Activated CD4-positive, alpha-beta T cell treated with anti-CD3 and anti-CD28 coated beads, Interleukin-2, amount 10 ng/mL, durations not matched to agents 24 days and 14 days (primary cell): ENCODE data around the gene PPP2R2D. TPM values are rescaled to one million over a fixed set of nuclear protein-coding genes. Genes with fewer than 3 reads are reported as not detected.

Experiments used
- DNase-seq: peaks from one replicate; pipeline ENCODE4 v3.0.0; 2022
- H3K27ac Mint-ChIP-seq: one replicate; pipeline ENCODE4 v1.8.0; 2022; ENCODE audit warnings: mild to moderate bottlenecking, mixed read lengths
- H3K27me3 Mint-ChIP-seq: one replicate; pipeline ENCODE4 v1.8.0; 2022; ENCODE audit warnings: mixed read lengths
- H3K36me3 Mint-ChIP-seq: one replicate; pipeline ENCODE4 v1.8.0; 2022; ENCODE audit warnings: low read depth, mild to moderate bottlenecking, mixed read lengths
- H3K4me1 Mint-ChIP-seq: one replicate; pipeline ENCODE4 v1.8.0; 2021; ENCODE audit warnings: mixed read lengths
- H3K4me3 Mint-ChIP-seq: one replicate; pipeline ENCODE4 v1.8.0; 2022; ENCODE audit warnings: mild to moderate bottlenecking, moderate library complexity, mixed read lengths
- H3K9me3 Mint-ChIP-seq: one replicate; pipeline ENCODE4 v1.8.0; 2021; ENCODE audit warnings: mixed read lengths
- intact Hi-C: fragments of 100-400 bp; cut with micrococcal nuclease; formaldehyde crosslinking; loops from one replicate; pipeline ENCODE4 v1.15.1; 2023
- total RNA-seq: library from RNA; stranded (reverse); gene quantifications from 2 replicates; pipeline ENCODE4 v1.2.3, GENCODE V29; 2022

PPP2R2D gene
- total RNA-seq, 1 donor from 2014 or later = 36.2 TPM

DNA sequence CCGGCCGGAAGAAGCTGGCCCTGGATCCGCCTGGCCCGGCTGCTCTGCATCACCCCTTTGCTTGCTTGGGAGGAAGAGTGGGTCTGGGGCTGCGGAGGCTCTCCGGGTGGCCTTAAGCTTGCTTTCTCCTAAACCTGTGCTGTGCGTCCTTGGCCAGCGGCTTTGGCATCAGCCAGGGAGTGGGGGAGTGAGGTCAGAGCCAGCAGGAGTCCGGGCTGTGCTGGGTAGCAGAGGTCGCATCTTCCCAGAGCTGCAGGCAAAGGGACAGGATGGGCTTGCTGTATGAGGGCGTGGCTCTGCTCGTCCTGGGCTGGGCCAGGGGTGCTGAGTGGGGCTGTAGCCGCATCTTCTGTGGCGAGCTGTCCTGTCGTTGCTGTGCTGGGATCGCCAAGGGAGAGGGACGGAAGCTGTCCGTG, 59.8 kb downstream of the PPP2R2D start:
- H3K27ac Mint-ChIP-seq = peak overlapping the region; percentile 65
- no peak overlapping the region for H3K4me3 Mint-ChIP-seq
- no peaks in the 10 kb centered on the region for H3K9me3 Mint-ChIP-seq
- H3K27me3 Mint-ChIP-seq = no peaks in the 10 kb centered on the region
- intact Hi-C loops = no loop called here
- peaks cover 28% of the 10 kb centered on the region for H3K36me3 Mint-ChIP-seq
- peaks cover 10% of the 10 kb centered on the region for H3K4me1 Mint-ChIP-seq
- no peak for DNase-seq

DNA sequence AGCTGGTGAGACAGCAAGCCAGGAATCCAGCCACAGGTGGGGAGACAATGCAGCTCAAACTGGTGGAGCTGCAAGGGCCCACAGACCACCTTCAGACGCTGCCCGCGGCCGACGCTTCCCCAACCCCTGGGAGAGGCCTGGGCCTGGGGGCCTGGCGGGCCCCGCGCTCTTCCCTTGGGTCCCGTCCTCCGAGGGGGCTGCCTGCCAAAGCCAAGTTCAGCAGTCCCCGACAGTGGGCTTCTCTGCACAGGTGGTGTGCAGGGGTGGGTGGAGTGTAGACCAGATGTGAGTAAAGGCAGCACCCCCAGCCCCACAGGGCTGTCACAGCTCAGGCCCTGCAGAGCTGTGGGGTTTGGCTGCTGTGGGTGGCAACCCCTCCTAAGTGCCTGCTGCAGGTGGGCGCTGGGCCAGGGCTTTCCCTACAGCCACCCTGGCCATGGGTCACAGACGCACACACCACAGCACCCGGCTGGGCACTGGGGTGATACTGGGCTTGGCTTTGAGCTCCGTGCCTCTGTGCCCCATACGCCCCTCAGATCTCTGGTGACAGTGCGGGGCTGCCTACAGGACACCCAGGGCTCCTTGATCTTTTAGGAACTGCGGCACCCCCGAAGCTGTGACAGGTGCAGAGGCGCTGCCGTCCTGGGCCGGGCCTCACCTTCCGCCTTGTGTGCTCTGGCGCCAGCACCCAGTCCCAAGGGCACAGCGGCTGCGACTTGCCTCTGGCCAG, 60.4 kb downstream of the PPP2R2D start:
- peaks cover 12% of the 10 kb centered on the region for H3K4me1 Mint-ChIP-seq
- H3K9me3 Mint-ChIP-seq = no peaks in the 10 kb centered on the region
- no peak overlapping the region for H3K4me3 Mint-ChIP-seq
- H3K36me3 Mint-ChIP-seq = peaks cover 24% of the 10 kb centered on the region
- H3K27ac Mint-ChIP-seq = no peak overlapping the region
- intact Hi-C loops = no loop called here
- no peak for DNase-seq
- H3K27me3 Mint-ChIP-seq = no peaks in the 10 kb centered on the region

DNA sequence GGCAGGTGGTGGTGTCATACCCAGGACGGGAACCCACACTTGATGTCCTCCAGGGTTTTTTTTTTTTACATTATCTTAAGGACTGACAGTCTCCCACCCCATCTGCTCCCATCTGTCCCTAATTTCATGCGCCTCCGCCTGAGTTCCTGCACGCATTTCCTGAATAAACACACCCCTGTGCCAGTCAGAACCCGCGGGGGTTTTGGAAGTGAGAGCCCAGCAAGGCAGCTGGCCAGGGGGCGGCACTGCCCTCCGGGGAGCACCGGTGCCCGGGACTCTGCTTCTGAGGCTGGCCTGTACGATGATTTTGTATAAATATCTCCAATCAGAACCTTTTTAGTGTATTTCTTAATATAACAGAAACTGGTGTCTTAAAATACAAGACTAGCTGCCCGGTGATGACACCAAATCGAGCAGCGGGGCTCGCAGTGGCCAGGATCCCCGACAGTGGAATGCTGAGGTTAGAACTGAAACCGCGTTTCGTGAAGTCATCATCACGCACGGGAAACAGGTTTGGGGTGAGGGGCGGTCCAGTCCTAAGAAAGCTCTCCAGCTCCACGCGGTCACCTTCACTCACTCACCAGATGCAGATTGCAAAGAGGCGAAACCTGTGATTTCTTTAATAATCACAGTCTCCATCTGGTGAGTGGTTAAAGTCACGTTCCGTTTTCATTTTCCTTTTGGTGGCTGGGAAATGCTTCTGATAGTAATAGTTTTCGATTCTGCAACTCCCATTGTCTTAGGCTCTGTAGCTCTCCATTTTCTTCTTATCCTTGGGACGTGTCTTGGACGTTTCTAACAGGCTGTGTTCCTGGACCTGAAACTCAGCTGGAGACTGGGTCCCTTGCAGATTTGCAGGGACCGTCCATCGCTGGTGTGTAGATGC, 61.2 kb downstream of the PPP2R2D start:
- Mint-ChIP-seq H3K27me3 (no peaks in the 10 kb centered on the region), H3K27ac (no peak overlapping the region), H3K9me3 (no peaks in the 10 kb centered on the region), H3K4me1 (peaks cover 12% of the 10 kb centered on the region), H3K36me3 (peaks cover 23% of the 10 kb centered on the region), H3K4me3 (no peak overlapping the region)
- intact Hi-C loops = no loop called here
- no peak for DNase-seq

DNA sequence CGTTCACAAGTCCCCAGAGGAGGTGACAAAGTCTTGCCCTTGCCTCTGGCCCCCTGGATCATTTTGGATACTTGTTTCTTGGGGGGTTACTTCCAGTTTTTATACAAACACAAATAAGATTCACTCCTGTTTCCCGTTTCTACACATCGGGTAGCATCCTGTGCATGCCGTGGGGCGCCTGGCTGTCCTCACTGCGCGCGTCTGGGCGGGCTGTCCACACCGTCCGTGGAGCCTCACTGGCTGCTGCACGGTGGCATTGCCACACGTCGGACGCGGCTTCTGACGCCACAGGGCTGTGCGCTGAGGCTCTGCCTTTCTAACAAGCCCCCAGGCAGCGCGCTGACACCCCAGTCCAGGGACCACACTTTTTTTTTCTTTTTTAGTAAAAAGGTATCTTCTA, 62.5 kb downstream of the PPP2R2D start:
- H3K27me3 Mint-ChIP-seq = no peaks in the 10 kb centered on the region
- DNase-seq = no peak
- H3K27ac Mint-ChIP-seq = no peak overlapping the region
- H3K9me3 Mint-ChIP-seq = no peaks in the 10 kb centered on the region
- intact Hi-C loops = no loop called here
- peaks cover 21% of the 10 kb centered on the region for H3K36me3 Mint-ChIP-seq
- H3K4me1 Mint-ChIP-seq = peaks cover 12% of the 10 kb centered on the region
- no peak overlapping the region for H3K4me3 Mint-ChIP-seq

DNA sequence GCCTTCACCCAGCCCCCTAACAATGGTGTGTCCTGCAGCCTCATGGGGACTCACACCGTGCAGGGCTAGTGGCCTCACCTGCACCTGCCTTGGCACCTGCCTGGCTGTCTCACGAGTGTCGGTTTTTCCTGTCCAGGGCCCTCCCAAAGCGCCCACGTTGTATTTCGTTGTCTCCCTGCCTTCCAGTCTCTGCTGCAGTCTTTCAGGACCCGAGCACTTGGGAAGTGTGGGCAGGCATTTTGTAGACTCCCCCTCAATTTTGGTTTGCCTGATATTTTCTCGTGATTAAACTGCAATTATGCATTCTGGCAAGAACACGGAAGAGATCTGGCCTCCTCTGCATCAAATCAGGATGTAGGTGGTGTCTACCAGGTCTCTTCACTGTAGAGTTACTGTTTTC, 63.0 kb downstream of the PPP2R2D start:
- Mint-ChIP-seq H3K4me3 (no peak overlapping the region), H3K36me3 (peaks cover 25% of the 10 kb centered on the region), H3K27me3 (no peaks in the 10 kb centered on the region), H3K4me1 (peaks cover 13% of the 10 kb centered on the region), H3K9me3 (no peaks in the 10 kb centered on the region), H3K27ac (no peak overlapping the region)
- DNase-seq = no peak
- intact Hi-C loops = no loop called here

DNA sequence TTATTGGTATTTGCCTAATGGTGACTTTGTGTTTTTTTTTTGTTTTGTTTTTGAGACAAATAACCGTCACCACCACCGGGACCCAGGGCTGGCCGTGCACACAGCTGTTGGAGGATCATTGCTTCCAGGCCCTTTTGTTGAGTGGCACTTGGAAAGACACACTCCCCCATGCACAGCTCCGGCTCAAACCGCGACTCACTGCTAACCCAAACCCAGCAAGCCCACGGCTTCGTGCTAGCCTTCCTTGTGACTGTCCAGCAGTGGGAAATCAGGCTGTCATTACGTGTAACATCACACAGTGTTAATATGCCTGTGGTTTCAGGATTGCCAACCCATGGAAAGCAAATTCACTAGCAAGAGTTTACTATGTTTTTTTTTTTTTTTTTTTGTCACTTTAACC, 63.5 kb downstream of the PPP2R2D start:
- no peak overlapping the region for H3K27ac Mint-ChIP-seq
- H3K27me3 Mint-ChIP-seq = no peaks in the 10 kb centered on the region
- no peaks in the 10 kb centered on the region for H3K9me3 Mint-ChIP-seq
- H3K36me3 Mint-ChIP-seq = peaks cover 29% of the 10 kb centered on the region
- no peak for DNase-seq
- peaks cover 14% of the 10 kb centered on the region for H3K4me1 Mint-ChIP-seq
- intact Hi-C loops = no loop called here
- H3K4me3 Mint-ChIP-seq = no peak overlapping the region

DNA sequence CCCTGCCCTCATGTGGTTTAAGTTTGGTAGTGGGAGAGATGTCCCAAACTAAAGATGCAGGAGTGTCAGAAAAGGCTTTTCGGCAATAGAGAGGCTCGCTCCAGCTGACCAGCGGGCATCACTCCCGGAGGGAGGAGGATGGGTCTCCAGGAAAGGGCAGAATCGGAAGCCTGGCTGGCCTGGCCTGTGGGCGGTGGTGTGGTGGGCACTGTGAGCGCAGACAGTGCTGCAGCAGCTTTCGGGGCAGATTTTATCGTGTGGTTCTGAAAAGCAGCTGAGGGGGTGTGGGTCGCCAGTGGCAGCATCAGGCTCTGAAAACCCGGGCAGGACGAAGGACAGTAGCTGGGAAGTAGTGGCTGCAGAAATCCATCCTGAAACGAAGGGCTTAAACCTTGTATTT, 68.1 kb downstream of the PPP2R2D start:
- Mint-ChIP-seq H3K36me3 (peaks cover 57% of the 10 kb centered on the region), H3K27ac (no peak overlapping the region), H3K4me3 (no peak overlapping the region), H3K27me3 (no peaks in the 10 kb centered on the region), H3K9me3 (no peaks in the 10 kb centered on the region), H3K4me1 (peaks cover 38% of the 10 kb centered on the region)
- intact Hi-C loops = no loop called here
- no peak for DNase-seq

DNA sequence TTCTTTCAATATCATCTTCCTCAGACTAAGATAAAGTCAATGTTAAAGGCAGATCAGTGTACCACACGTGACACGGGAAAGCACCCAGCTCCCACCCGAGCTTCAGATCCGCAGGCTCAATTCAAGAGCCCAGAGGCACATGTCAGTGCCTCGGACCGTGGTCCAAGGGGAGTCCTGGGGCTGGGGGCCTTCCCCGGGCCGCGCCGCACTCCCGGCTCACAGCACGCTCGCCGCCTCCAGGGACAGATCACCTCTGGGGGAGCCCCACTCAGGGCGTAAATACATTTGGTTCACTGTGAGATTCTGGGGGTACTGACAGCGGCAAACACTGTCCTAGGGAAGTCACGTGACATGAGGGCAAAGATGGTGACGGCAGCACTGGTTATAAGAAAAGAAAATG, 70.1 kb downstream of the PPP2R2D start:
- DNase-seq = no peak
- Mint-ChIP-seq H3K4me3 (no peak overlapping the region), H3K27ac (peak overlapping the region; percentile 66), H3K27me3 (no peaks in the 10 kb centered on the region), H3K36me3 (peaks cover 64% of the 10 kb centered on the region), H3K9me3 (no peaks in the 10 kb centered on the region), H3K4me1 (peaks cover 46% of the 10 kb centered on the region)
- intact Hi-C loops = no loop called here

DNA sequence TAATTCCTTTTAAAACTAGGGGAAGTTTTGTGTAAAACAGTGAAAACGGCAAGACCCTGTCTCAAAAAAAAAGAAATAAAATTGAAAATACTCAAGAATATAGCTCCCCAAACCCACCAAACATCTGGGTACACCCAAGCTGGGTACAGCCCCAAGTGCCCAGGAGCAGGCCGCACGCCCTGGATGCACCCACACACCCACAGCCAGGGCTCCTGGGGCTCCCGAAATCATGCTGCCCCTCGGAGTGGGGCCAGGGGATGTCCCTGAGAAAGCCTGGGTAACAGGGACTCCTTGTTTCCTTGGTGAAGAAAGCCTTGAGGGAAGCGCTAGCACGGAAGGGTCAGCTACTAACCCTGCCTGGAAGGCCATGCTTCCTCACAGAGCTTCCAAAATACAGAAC, 70.8 kb downstream of the PPP2R2D start:
- H3K27ac Mint-ChIP-seq = peak overlapping the region; percentile 66
- no peaks in the 10 kb centered on the region for H3K27me3 Mint-ChIP-seq
- DNase-seq = no peak
- peaks cover 68% of the 10 kb centered on the region for H3K36me3 Mint-ChIP-seq
- no peaks in the 10 kb centered on the region for H3K9me3 Mint-ChIP-seq
- peak overlapping the region; percentile 81 for H3K4me3 Mint-ChIP-seq
- peaks cover 53% of the 10 kb centered on the region for H3K4me1 Mint-ChIP-seq
- intact Hi-C loops = no loop called here

DNA sequence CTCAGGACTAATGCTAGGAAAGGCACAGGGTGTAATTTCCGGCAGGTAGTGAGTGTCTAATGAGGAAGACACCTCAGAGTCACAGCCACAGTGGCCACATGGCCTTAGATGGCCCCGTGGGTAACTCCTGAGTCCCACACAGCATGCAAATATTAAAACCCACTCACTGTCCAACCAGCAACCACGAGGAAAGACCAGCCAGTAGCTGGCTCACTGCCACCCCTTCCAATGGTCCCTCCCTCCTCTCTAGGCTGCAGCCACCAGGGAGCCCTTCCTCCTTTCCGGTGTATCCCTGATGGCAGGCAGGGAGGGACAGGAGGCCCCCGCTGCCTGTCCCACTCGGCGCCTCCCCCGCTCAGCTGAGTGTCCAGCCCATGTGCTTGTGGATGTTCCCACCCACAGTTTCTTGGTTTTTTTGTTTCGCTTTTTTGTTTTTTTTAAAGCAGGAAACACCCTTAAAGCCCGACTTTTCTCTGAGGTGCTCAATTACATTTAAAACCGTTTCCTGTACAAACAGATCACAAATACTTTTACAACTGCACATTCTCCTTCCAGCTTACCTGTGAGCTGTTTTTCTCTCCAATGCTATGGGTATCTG, 71.8 kb downstream of the PPP2R2D start:
- Mint-ChIP-seq H3K4me1 (peaks cover 63% of the 10 kb centered on the region), H3K27me3 (no peaks in the 10 kb centered on the region), H3K27ac (peak overlapping the region; percentile 90), H3K9me3 (no peaks in the 10 kb centered on the region), H3K36me3 (peaks cover 69% of the 10 kb centered on the region), H3K4me3 (peak overlapping the region; percentile 81)
- peak; percentile 86 for DNase-seq
- intact Hi-C loops = loop anchor here (1.0 to 2.0 kb wide), 2 partner anchors 9 to 72 kb away; partner anchors contain the start of genes BNIP3 and PPP2R2D

DNA sequence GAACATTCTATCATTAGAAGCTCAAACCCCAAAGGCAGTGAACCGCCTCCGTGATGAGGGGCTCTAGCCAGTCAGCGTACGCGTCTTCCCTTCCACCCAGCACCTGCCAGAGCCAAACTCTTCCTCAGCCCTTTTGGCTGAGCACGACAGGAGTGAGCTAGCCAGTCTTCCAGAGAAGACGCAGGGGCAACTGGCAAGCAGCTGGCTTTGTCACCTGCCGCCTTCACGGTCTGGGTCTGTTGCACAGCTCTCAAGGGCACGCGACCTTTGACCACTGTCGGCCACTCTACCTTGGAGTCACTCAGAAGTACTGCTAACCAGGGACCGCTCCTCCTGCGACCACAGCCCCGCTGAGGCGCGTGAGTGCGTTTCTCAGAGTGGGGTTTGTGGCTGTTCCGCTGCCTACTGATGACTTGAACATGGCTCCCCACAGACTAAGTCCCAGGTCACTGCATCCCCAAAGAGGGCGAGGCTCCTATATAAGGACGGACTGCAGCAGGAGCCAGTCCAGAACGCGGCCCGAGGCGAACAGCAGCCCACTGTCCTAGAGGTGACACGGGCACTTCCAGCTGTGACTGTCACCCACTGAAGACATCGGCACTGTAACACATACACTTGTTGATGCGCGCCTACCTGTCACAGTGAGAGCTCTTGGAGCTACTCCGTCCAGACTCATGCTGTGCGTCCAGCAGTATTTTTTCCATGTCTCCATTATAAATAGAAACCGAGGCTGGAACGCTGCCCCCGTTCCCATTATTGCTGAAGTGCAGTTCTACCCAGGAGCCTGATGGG, 72.5 kb downstream of the PPP2R2D start:
- peaks cover 70% of the 10 kb centered on the region for H3K4me1 Mint-ChIP-seq
- H3K9me3 Mint-ChIP-seq = no peaks in the 10 kb centered on the region
- peak overlapping the region; percentile 90 for H3K27ac Mint-ChIP-seq
- H3K36me3 Mint-ChIP-seq = peaks cover 75% of the 10 kb centered on the region
- H3K27me3 Mint-ChIP-seq = no peaks in the 10 kb centered on the region
- H3K4me3 Mint-ChIP-seq = peak overlapping the region; percentile 81
- intact Hi-C loops = loop anchor here (2.0 kb wide), 1 partner anchor 73 kb away; the partner anchor contains the start of gene PPP2R2D
- DNase-seq = no peak

DNA sequence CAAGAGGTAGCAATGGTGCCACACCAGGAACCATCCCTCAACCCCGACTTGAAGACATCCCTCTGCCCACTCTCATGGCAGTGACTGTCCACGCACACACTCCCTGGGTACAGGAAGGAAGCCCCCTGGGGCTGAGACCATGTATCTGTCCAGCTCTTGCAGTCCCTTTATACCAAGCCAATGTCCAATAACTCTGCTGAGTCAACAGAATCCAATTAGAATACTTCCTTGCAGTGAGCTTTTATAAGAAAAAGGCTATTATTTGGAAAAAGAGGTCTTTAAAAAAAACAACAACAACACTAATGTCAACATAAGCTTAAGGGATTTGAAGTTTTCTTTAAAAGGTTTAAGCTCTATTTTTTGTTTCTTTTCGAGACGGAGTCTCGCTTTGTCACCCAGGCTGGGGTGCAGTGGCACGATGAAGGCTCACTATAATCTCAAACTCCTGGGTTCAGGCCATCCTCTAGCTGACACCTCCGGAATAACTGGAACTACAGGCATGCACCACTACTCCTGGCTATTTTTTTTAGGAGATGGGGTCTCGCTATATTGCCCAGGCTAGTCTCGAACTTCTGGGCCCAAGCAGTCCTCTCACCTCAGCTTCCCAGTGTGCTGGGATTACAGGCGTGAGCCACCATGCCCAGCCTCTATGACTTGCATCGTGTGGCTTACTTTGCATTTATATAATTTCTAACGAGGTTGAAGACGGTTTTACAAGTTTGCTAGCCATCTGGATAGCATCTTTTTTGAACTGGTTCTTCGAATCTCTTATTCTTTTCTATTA, 73.4 kb downstream of the PPP2R2D start:
- Mint-ChIP-seq H3K9me3 (no peaks in the 10 kb centered on the region), H3K4me3 (peak overlapping the region; percentile 81), H3K36me3 (peaks cover 72% of the 10 kb centered on the region), H3K27me3 (no peaks in the 10 kb centered on the region), H3K27ac (peak overlapping the region; percentile 90), H3K4me1 (peaks cover 75% of the 10 kb centered on the region)
- no peak for DNase-seq
- intact Hi-C loops = no loop called here

DNA sequence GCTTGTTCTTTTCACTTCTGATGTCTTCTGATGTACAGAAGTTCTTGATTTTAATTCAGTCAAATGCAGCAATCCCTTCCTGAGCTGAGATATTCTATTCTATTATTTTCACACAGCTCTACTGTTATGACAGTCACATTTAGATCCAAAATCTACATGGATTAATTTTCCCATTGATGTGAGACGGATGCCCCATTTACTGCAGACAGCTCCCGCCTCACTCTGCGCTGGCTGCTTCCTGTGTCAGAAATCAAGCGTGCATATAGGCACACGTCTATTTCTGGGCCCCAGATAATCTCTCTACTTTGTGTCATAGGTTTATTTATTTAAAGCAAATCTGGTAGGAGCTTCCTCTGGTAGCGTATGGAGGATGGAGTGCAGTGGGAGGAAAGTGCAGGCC, 74.2 kb downstream of the PPP2R2D start:
- peak overlapping the region; percentile 60 for H3K4me3 Mint-ChIP-seq
- no peak for DNase-seq
- peaks cover 74% of the 10 kb centered on the region for H3K36me3 Mint-ChIP-seq
- intact Hi-C loops = no loop called here
- peak overlapping the region; percentile 22 for H3K27ac Mint-ChIP-seq
- H3K27me3 Mint-ChIP-seq = no peaks in the 10 kb centered on the region
- no peaks in the 10 kb centered on the region for H3K9me3 Mint-ChIP-seq
- H3K4me1 Mint-ChIP-seq = peaks cover 81% of the 10 kb centered on the region
